Measurements from ENCODE around the gene BBOX1. TPM values are rescaled to one million over a fixed set of nuclear protein-coding genes. Genes with fewer than 3 reads are reported as not detected.

Gene BBOX1
- total and polyA plus RNA-seq, 2 of the 4 experiments (the other 2 are of a cell fraction): not detected

GRCh38 chr11:27139742-27140367 lies 99.2 kb downstream of the BBOX1 start:
- dilution Hi-C loops (cut with HindIII; ENCODE audit: low sequenced_read_pairs, unreplicated experiment): loop anchor here (25.0 kb wide), 1 partner anchor 403 kb away; no protein-coding TSS in a partner anchor
- no peak for TF ChIP-seq CHD1 (IDR thresholded peaks at IDR 0.05; ENCODE audit: low read depth, low read length)
- TF ChIP-seq NFE2L2 (IDR thresholded peaks at IDR 0.05; ENCODE audit: low read depth, low read length): no peak
- no peak for TF ChIP-seq CEBPB (IDR thresholded peaks at IDR 0.05; ENCODE audit: low read depth, low read length)
- no peak for TF ChIP-seq FOS (IDR thresholded peaks at IDR 0.05; ENCODE audit: low read depth, low read length)
- TF ChIP-seq RCOR1 (IDR thresholded peaks at IDR 0.05; ENCODE audit: insufficient replicate concordance, low read length): no peak
- TF ChIP-seq RFX5 (IDR thresholded peaks at IDR 0.05; ENCODE audit: low read depth, low read length): no peak
- no peak for TF ChIP-seq MAFK (IDR thresholded peaks at IDR 0.05; ENCODE audit: low read depth, low read length)
- TF ChIP-seq MAZ (IDR thresholded peaks at IDR 0.05; ENCODE audit: borderline replicate concordance, low read depth, low read length): no peak
- no peak for TF ChIP-seq SMC3 (IDR thresholded peaks at IDR 0.05; ENCODE audit: low read depth, low read length)
- no peak for TF ChIP-seq CTCF (conservative IDR thresholded peaks at IDR 0.05; ENCODE audit: low read depth, low read length)
- no peak for TF ChIP-seq ELK1 (IDR thresholded peaks at IDR 0.05; ENCODE audit: borderline replicate concordance, low read depth, low read length)
- no peak for TF ChIP-seq USF2 (IDR thresholded peaks at IDR 0.05; ENCODE audit: low read depth, low read length)
- no peak for TF ChIP-seq POLR2A (IDR thresholded peaks at IDR 0.05; ENCODE audit: low read depth, low read length)
- no peak for TF ChIP-seq MXI1 (IDR thresholded peaks at IDR 0.05; ENCODE audit: borderline replicate concordance, low read depth, low read length)
- no peak for TF ChIP-seq BHLHE40 (IDR thresholded peaks at IDR 0.05; ENCODE audit: low read depth, low read length)
- TF ChIP-seq RAD21 (IDR thresholded peaks at IDR 0.05; ENCODE audit: low read length): no peak

More at GRCh38 chr11:27139742-27140367, 99.2 kb downstream of the BBOX1 start:
- Histone ChIP-seq H3K27ac (ENCODE audit: insufficient read depth, low read length) (no peak overlapping the region), H4K8ac (ENCODE audit: low read depth in 2 of 2, low read length in 2 of 2) (no peak overlapping the region), H3K23ac (ENCODE audit: low read depth, low read length) (no peak overlapping the region), H3K36me3 (ENCODE audit: control insufficient read depth, insufficient read depth, low read length) (no peaks in the 10 kb centered on the region), H2BK15ac (ENCODE audit: low read depth, low read length) (no peak overlapping the region), H3K9me1 (ENCODE audit: insufficient read depth, low read length) (no peaks in the 10 kb centered on the region), H2BK5ac (ENCODE audit: low read depth, low read length, poor library complexity, severe bottlenecking) (no peak overlapping the region), H3K9ac (ENCODE audit: low read depth, low read length) (no peak overlapping the region), H3K4me1 (ENCODE audit: control insufficient read depth, insufficient read depth, low read length) (no peaks in the 10 kb centered on the region; the same call in 1 of the 2 replicates), H2BK120ac (ENCODE audit: low read depth, low read length) (no peak overlapping the region), H3K18ac (ENCODE audit: low read depth, low read length) (no peak overlapping the region), H2AK5ac (ENCODE audit: low read depth, low read length) (no peak overlapping the region), H3K14ac (replicated peaks; ENCODE audit: low read depth, low read length) (no peak overlapping the region), H2BK20ac (ENCODE audit: low read depth, low read length) (no peak overlapping the region), H3K27me3 (ENCODE audit: control insufficient read depth, insufficient read depth, low read length) (no peaks in the 10 kb centered on the region), H3K4ac (ENCODE audit: low read depth, low read length) (no peak overlapping the region), H2AFZ (replicated peaks; ENCODE audit: low read length, poor library complexity) (no peak overlapping the region), H4K91ac (ENCODE audit: insufficient read depth, low read depth, low read length) (no peak overlapping the region), H3K4me3 (ENCODE audit: insufficient read depth, low read depth, low read length) (no peak overlapping the region), H4K20me1 (ENCODE audit: insufficient read depth, low read length) (no peaks in the 10 kb centered on the region), H3K4me2 (ENCODE audit: low read depth, low read length) (no peak overlapping the region), H3K9me3 (ENCODE audit: control insufficient read depth, insufficient read depth, low read length) (peaks cover 2% of the 10 kb centered on the region; the same call in 1 of the 2 replicates), H3K79me1 (ENCODE audit: low read depth in 1 of 2, low read length in 2 of 2) (no peaks in the 10 kb centered on the region), H3K56ac (ENCODE audit: extremely low read depth, insufficient read depth, low read length) (no peak overlapping the region), H2AK9ac (replicated peaks; ENCODE audit: low read depth, low read length, poor library complexity) (no peak overlapping the region), H4K5ac (ENCODE audit: low read depth, low read length) (no peak overlapping the region)
- DNase-seq: peak; percentile 12
- in situ Hi-C loops (cut with MboI; ENCODE audit: low sequenced_read_pairs) (no loop called here), intact Hi-C loops (cut with micrococcal nuclease) (no loop called here)
- peak; percentile 14; the same call in 1 of the 2 replicates for ATAC-seq (ENCODE audit: low read depth)
- CTCF ChIA-PET: interaction anchor here (0.7 kb wide), 1 partner anchor 192 kb away, joined by 3 read pairs; no protein-coding TSS in a partner anchor
- POLR2A ChIA-PET (ENCODE audit: unreplicated experiment): no interaction called here
- no TSS peak for BruUV-seq (replicated peaks)

All from IMR-90 (cell line).